Smooth muscle cell (in vitro differentiated cells): Measurements from ENCODE around the gene MYMK. TPM values are rescaled to one million over a fixed set of nuclear protein-coding genes. Genes with fewer than 3 reads are reported as not detected.

ENCODE experiments used
- DNase-seq: peaks from one replicate; lab custom pipeline; 2025; ENCODE audit not compliant: unreplicated experiment; lab: John Stamatoyannopoulos, UW
- H2AFZ ChIP-seq: fragments of 200-600 bp; sonication (generic); 2 replicates; pipeline ENCODE4 v1.6.0; 2016; ENCODE audit warnings: antibody characterized with exemption, low read depth, mild to moderate bottlenecking
- H3F3A ChIP-seq: fragments of 200-600 bp; sonication (generic); 2 replicates; pipeline ENCODE4 v1.6.0; 2017; ENCODE audit warnings: antibody characterized with exemption, low read depth
- H3K27ac ChIP-seq: fragments of 200-600 bp; sonication (generic); 2 replicates; pipeline ENCODE4 v1.5.1; 2016; ENCODE audit warnings: low read depth, mild to moderate bottlenecking
- H3K27me3 ChIP-seq: fragments of 200-600 bp; sonication (generic); 2 replicates; pipeline ENCODE4 v1.6.1; 2016; ENCODE audit warnings: low read depth, mild to moderate bottlenecking
- H3K36me3 ChIP-seq: fragments of 200-600 bp; sonication (generic); 2 replicates; pipeline ENCODE4 v1.5.1; 2016; ENCODE audit warnings: low read depth
- H3K4me1 ChIP-seq: fragments of 200-600 bp; sonication (generic); 2 replicates; pipeline ENCODE4 v1.5.1; 2016; ENCODE audit warnings: low read depth
- H3K4me2 ChIP-seq: fragments of 200-600 bp; sonication (generic); 2 replicates; pipeline ENCODE4 v1.6.0; 2016; ENCODE audit warnings: mild to moderate bottlenecking
- H3K4me3 ChIP-seq: fragments of 200-600 bp; sonication (generic); 2 replicates; pipeline ENCODE4 v1.5.1; 2016; ENCODE audit warnings: mild to moderate bottlenecking
- H3K79me2 ChIP-seq: fragments of 200-600 bp; sonication (generic); 2 replicates; pipeline ENCODE4 v1.6.0; 2016; ENCODE audit warnings: low read depth, mild to moderate bottlenecking
- H3K9ac ChIP-seq: fragments of 200-600 bp; sonication (generic); 2 replicates; pipeline ENCODE4 v1.6.0; 2016; ENCODE audit warnings: low read depth
- H3K9me3 ChIP-seq: fragments of 200-600 bp; sonication (generic); replicated peaks from 2 replicates; pipeline ENCODE4 v1.5.1; 2016; ENCODE audit warnings: low read depth
- H4K20me1 ChIP-seq: fragments of 200-600 bp; sonication (generic); 2 replicates; pipeline ENCODE4 v1.6.0; 2016; ENCODE audit warnings: low read depth
- WGBS: methylation state at CpG from one replicate; pipeline ENCODE4 v1.1.7; 2016; ENCODE audit warnings: low lambda C conversion rate; 5-methylcytosine and 5-hydroxymethylcytosine counted together
- polyA plus RNA-seq: library from polyadenylated mRNA; unstranded; fragments of >200 nt; fragmentation: Nextera tagmentation; extraction: Ambion mirVana; gene quantifications from 2 replicates; pipeline ENCODE4 v1.2.1, GENCODE V29; 2016
- total RNA-seq: library from RNA; depleted of rRNA; stranded (reverse); fragments of >200 nt; gene quantifications from 2 replicates; pipeline ENCODE4 v1.2.3, GENCODE V29; 2014
- TF ChIP-seq, protein P1 (sequence below): fragments of 200-600 bp; sonication (generic); IDR thresholded peaks from 2 replicates; pipeline ENCODE4 v1.5.1; 2017; ENCODE audit warnings: borderline replicate concordance, mild to moderate bottlenecking, antibody characterized with exemption; ENCODE audit not compliant: insufficient read depth, poor library complexity, severe bottlenecking

MYMK gene
- total and polyA plus RNA-seq, 2 experiments from 2014 or later, result not detected

DNA sequence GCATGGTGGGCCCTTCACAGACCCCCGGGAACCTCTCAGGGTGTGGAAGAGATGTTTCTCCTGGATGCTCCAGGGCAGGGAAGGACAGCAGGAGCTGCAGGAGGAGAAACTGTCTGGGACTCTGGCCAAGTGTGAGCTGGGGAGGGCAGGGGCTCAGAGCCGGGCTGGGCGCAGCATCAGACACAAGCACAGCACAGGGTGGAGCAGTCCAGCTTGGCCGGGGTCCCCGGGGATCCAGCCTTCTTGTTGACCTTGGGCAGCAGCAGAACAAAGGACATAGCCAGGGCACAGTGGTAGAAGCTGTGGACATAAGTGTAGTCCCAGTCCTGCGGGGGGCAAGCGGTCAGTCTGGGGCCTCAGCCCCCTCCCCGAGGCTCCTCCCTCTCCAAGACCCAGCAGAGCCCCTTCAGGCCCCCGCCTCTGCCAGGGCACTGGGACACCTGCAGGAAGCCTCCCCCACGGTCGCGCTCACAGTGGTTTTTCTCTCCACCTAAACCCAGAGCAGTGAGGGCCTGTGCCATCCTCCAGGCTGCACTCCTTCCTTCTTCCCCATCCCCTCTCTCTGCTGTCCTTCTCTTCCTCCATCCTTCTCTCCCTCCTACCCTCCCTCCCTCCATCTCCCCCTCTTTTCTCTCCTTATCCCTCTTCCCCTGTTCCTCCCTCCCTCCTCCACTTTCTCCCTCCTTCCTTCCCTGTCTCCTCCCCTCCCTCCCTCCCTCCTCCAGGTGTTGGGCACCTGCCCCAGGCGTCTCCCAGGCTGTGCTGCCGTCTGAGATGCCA is 10.1 kb downstream of the MYMK start:
- Histone ChIP-seq H3K79me2 (no peaks in the 10 kb centered on the region), H3F3A (no peaks in the 10 kb centered on the region), H3K4me3 (no peak overlapping the region), H4K20me1 (no peaks in the 10 kb centered on the region), H3K36me3 (no peaks in the 10 kb centered on the region), H3K4me2 (no peak overlapping the region), H3K9me3 (no peaks in the 10 kb centered on the region), H2AFZ (no peak overlapping the region), H3K27ac (no peak overlapping the region), H3K27me3 (no peaks in the 10 kb centered on the region), H3K4me1 (peaks cover 4% of the 10 kb centered on the region), H3K9ac (no peak overlapping the region)
- no peak for DNase-seq
- 88% methylated on average over 13 of the region's 14 CpGs for WGBS
- TF ChIP-seq, protein P1, sequence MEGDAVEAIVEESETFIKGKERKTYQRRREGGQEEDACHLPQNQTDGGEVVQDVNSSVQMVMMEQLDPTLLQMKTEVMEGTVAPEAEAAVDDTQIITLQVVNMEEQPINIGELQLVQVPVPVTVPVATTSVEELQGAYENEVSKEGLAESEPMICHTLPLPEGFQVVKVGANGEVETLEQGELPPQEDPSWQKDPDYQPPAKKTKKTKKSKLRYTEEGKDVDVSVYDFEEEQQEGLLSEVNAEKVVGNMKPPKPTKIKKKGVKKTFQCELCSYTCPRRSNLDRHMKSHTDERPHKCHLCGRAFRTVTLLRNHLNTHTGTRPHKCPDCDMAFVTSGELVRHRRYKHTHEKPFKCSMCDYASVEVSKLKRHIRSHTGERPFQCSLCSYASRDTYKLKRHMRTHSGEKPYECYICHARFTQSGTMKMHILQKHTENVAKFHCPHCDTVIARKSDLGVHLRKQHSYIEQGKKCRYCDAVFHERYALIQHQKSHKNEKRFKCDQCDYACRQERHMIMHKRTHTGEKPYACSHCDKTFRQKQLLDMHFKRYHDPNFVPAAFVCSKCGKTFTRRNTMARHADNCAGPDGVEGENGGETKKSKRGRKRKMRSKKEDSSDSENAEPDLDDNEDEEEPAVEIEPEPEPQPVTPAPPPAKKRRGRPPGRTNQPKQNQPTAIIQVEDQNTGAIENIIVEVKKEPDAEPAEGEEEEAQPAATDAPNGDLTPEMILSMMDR, result no peak

DNA sequence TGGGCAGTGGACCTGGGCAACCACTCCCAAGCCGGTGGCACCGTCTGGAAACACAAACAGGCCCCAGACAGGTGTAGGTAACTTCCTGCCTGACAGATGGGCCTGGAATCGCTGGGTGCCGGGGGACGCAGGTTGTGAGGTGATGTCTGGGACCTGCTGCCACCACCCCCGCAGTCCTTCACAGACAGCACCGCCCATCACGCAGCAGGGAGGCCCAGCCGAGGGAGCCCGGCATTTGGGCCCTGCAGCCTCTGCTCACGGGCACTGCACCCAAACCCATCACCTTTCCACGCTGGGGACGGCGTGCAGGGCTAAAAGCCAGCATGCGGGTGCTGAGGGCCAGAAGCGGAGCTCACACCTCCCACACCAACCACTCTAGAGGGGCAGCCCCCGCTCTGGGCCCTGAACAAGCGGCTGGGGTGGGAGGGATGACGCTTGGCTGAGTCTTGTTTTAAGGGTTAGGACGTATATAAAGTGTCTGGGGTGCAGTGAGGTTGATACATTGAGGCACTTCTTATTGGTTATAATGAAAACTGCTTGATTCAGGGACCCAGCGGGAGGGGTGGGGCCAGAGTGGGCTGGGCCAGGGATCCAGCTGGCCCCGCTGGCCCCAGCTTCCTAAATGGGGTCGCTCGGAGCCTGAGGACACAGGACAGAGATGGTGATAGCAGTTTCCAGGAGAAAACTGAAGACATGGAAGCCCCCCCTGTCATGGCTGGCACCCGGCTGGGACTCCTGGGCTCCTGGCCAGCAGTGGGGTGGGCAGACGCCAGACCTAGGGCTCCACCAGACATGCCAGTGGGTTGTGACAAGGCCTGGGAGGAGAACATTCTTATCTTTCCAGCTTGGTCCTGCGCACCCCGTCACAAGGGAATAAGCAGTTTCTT is 11.3 kb downstream of the MYMK start:
- TF ChIP-seq, protein P1, result no peak
- H3K9ac ChIP-seq, result no peak overlapping the region

DNA sequence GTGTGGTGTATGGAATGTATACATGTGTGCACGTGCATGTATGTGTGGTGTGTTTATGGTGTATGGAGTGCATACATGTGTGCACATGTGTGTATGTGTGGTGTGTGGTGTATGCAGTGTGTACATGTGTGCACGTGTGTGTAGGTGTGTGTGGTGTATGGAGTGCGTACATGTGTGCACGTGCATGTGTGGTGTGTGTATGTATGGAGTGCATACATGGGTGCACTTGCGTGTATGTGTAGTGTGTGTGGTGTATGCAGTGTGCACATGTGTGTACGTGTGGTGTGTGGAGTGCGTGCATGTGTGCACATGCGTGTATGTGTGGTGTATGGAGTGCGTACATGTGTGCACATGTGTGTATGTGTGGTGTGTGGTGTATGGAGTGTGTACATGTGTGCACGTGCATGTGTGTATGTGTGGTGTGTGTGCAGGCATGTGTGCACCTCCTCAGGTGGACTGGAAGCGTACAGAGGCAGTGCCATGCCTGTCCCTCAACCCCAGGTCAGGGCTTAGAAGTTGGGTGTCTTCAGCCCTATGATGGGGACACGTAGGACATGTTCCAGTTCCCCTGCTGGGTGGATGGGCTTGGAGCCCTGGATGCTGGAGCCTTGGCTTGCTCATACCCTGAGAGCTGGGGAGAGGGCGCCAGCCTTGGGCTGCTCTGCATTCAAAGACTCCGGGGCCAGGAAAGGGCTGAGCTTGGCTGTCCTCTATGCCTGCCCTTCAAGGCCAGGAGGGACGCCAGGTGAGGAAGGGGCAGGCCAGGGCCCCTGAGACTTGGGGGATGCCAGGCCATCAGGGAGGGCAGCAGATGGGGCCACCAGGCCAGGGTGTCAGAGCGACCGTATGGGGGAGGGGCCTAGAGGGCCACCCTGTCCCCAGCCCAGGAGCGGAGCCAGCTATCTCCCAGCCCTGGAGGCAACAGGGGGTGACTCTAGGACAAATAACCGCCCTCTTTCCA is 12.2 kb downstream of the MYMK start:
- H3K9me3 ChIP-seq, result no peaks in the 10 kb centered on the region
- H3K27ac ChIP-seq, result no peak overlapping the region
- H3K79me2 ChIP-seq, result no peaks in the 10 kb centered on the region
- DNase-seq, result no peak
- no peaks in the 10 kb centered on the region for H3K27me3 ChIP-seq
- TF ChIP-seq, protein P1, result no peak
- no peaks in the 10 kb centered on the region for H3F3A ChIP-seq
- no peak overlapping the region for H3K9ac ChIP-seq
- whole genome bisulfite sequencing, result 93% methylated on average over 19 of the region's 19 CpGs
- H4K20me1 ChIP-seq, result no peaks in the 10 kb centered on the region
- no peak overlapping the region for H2AFZ ChIP-seq
- no peaks in the 10 kb centered on the region for H3K36me3 ChIP-seq
- no peak overlapping the region for H3K4me2 ChIP-seq
- peaks cover 12% of the 10 kb centered on the region for H3K4me1 ChIP-seq
- no peak overlapping the region for H3K4me3 ChIP-seq

More for the DNA sequence above, 11.3 kb downstream of the MYMK start:
- Histone ChIP-seq H3K9me3 (no peaks in the 10 kb centered on the region), H2AFZ (no peak overlapping the region), H3K79me2 (no peaks in the 10 kb centered on the region), H3K4me3 (no peak overlapping the region), H3K27me3 (no peaks in the 10 kb centered on the region), H3F3A (no peaks in the 10 kb centered on the region), H3K36me3 (no peaks in the 10 kb centered on the region), H3K4me1 (peaks cover 12% of the 10 kb centered on the region), H3K4me2 (no peak overlapping the region), H4K20me1 (no peaks in the 10 kb centered on the region), H3K27ac (no peak overlapping the region)
- 86% methylated on average over 24 of the region's 28 CpGs for WGBS
- no peak for DNase-seq
